ENCODE results near the gene CEP112.

GRCh38 chr17:65898651-65899050 lies 293.3 kb downstream of the CEP112 start:
- TF ChIP-seq PKNOX1 (IDR thresholded peaks at IDR 0.05) (no peak), BHLHE40 (IDR thresholded peaks at IDR 0.05; ENCODE audit: borderline replicate concordance) (no peak), ELF4 (IDR thresholded peaks at IDR 0.05) (no peak), SP1 (IDR thresholded peaks at IDR 0.05) (no peak), FOXK2 (IDR thresholded peaks at IDR 0.05) (no peak)

Measured in HEK293T (cell line).